ENCODE measurements around the gene MT1A.

MT1A gene

GRCh38 chr16:56628486-56629350 lies 9.7 kb upstream of the MT1A start:
- TF ChIP-seq JUND (IDR thresholded peaks at IDR 0.05; ENCODE audit: low read depth) = no peak
- DNase-seq (ENCODE audit: low read depth in 1 of 2, low spot score in 1 of 2) = no peak
- in situ Hi-C loops (cut with HindIII; ENCODE audit: low pct_unique_long_range_greater_than_20kb, low sequenced_read_pairs) = no loop called here

GRCh38 chr16:56629531-56629930 lies 8.9 kb upstream of the MT1A start:
- in situ Hi-C loops (cut with HindIII; ENCODE audit: low pct_unique_long_range_greater_than_20kb, low sequenced_read_pairs) = no loop called here

GRCh38 chr16:56630134-56630533 lies 8.3 kb upstream of the MT1A start:
- TF ChIP-seq JUND (IDR thresholded peaks at IDR 0.05; ENCODE audit: low read depth) = no peak
- no peak for DNase-seq (ENCODE audit: low read depth in 1 of 2, low spot score in 1 of 2)
- in situ Hi-C loops (cut with HindIII; ENCODE audit: low pct_unique_long_range_greater_than_20kb, low sequenced_read_pairs) = no loop called here

More at GRCh38 chr16:56629531-56629930, 8.9 kb upstream of the MT1A start:
- DNase-seq (ENCODE audit: low read depth in 1 of 2, low spot score in 1 of 2) = no peak
- TF ChIP-seq JUND (IDR thresholded peaks at IDR 0.05; ENCODE audit: low read depth) = no peak

GRCh38 chr16:56631197-56631596 lies 7.3 kb upstream of the MT1A start:
- DNase-seq (ENCODE audit: low read depth in 1 of 2, low spot score in 1 of 2) = no peak
- TF ChIP-seq JUND (IDR thresholded peaks at IDR 0.05; ENCODE audit: low read depth) = no peak
- in situ Hi-C loops (cut with HindIII; ENCODE audit: low pct_unique_long_range_greater_than_20kb, low sequenced_read_pairs) = no loop called here

- in situ Hi-C loops (cut with HindIII; ENCODE audit: low pct_unique_long_range_greater_than_20kb, low sequenced_read_pairs) = no loop called here
- TF ChIP-seq JUND (IDR thresholded peaks at IDR 0.05; ENCODE audit: low read depth) = no peak
- no peak for DNase-seq (ENCODE audit: low read depth in 1 of 2, low spot score in 1 of 2)
These were observed 6.7 kb upstream of the MT1A start for GRCh38 chr16:56631832-56632155.

GRCh38 chr16:56632156-56632847 lies 6.2 kb upstream of the MT1A start, which contains the start of gene MT1M:
Gene MT1M, plus strand, starts transcription at chr16:56632659. Its CDS starts 73 bp downstream, at chr16:56632732.
- in situ Hi-C loops (cut with HindIII; ENCODE audit: low pct_unique_long_range_greater_than_20kb, low sequenced_read_pairs) = no loop called here
- DNase-seq (ENCODE audit: low read depth in 1 of 2, low spot score in 1 of 2) = no peak
- no peak for TF ChIP-seq JUND (IDR thresholded peaks at IDR 0.05; ENCODE audit: low read depth)

GRCh38 chr16:56632848-56633365 lies 5.6 kb upstream of the MT1A start:
- in situ Hi-C loops (cut with HindIII; ENCODE audit: low pct_unique_long_range_greater_than_20kb, low sequenced_read_pairs) = no loop called here
- TF ChIP-seq JUND (IDR thresholded peaks at IDR 0.05; ENCODE audit: low read depth) = no peak
- DNase-seq (ENCODE audit: low read depth in 1 of 2, low spot score in 1 of 2) = no peak

GRCh38 chr16:56633535-56633934 lies 4.9 kb upstream of the MT1A start:
- in situ Hi-C loops (cut with HindIII; ENCODE audit: low pct_unique_long_range_greater_than_20kb, low sequenced_read_pairs) = no loop called here
- TF ChIP-seq JUND (IDR thresholded peaks at IDR 0.05; ENCODE audit: low read depth) = no peak
- no peak for DNase-seq (ENCODE audit: low read depth in 1 of 2, low spot score in 1 of 2)

GRCh38 chr16:56634715-56635440 lies 3.6 kb upstream of the MT1A start:
- no peak for TF ChIP-seq JUND (IDR thresholded peaks at IDR 0.05; ENCODE audit: low read depth)
- DNase-seq (ENCODE audit: low read depth in 1 of 2, low spot score in 1 of 2) = no peak
- in situ Hi-C loops (cut with HindIII; ENCODE audit: low pct_unique_long_range_greater_than_20kb, low sequenced_read_pairs) = no loop called here

GRCh38 chr16:56635441-56635967 lies 3.0 kb upstream of the MT1A start:
- no peak for DNase-seq (ENCODE audit: low read depth in 1 of 2, low spot score in 1 of 2)
- TF ChIP-seq JUND (IDR thresholded peaks at IDR 0.05; ENCODE audit: low read depth) = no peak
- in situ Hi-C loops (cut with HindIII; ENCODE audit: low pct_unique_long_range_greater_than_20kb, low sequenced_read_pairs) = no loop called here

- no peak for DNase-seq (ENCODE audit: low read depth in 1 of 2, low spot score in 1 of 2)
- in situ Hi-C loops (cut with HindIII; ENCODE audit: low pct_unique_long_range_greater_than_20kb, low sequenced_read_pairs) = no loop called here
- no peak for TF ChIP-seq JUND (IDR thresholded peaks at IDR 0.05; ENCODE audit: low read depth)
These were observed 1.7 kb upstream of the MT1A start for GRCh38 chr16:56636616-56637413.

- no peak for TF ChIP-seq JUND (IDR thresholded peaks at IDR 0.05; ENCODE audit: low read depth)
These were observed 579 bp downstream of the MT1A start for GRCh38 chr16:56639045-56639444.

More at GRCh38 chr16:56639045-56639444, 579 bp downstream of the MT1A start:
- in situ Hi-C loops (cut with HindIII; ENCODE audit: low pct_unique_long_range_greater_than_20kb, low sequenced_read_pairs) = no loop called here
- no peak for DNase-seq (ENCODE audit: low read depth in 1 of 2, low spot score in 1 of 2)

All from T47D (cell line).